Measurements from ENCODE around the gene FAM151B.
"Not testable (repeated sequence)": the region's sequence is repeated elsewhere in the genome, so short reads cannot be mapped to it uniquely, and the experiment has no call there.

FAM151B gene

DNA sequence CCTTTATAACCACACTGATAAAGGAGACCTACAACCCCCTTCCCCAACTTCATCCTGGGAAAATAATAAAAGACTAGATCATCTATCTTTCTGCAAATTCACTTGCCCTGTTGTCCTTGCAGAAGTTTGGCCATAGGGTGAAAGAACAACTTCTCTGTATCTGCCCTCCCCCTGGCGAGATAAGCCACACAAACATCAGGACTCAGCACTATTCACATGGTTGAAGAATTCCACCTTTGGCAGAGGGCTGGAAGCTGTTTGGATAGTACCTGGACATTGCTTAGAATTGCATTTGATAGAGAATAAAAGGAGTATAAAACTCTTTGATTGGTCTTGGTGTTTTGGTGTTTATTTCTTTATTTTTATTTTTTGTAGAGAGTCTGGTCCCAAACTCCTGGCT lies 16.9 kb downstream of the FAM151B start:
- no peak for DNase-seq (ENCODE audit: low spot score)

- no peak for DNase-seq (ENCODE audit: low spot score)
These were observed 19.8 kb downstream of the FAM151B start for GRCh38 chr5:80507663-80508062.

GRCh38 chr5:80508844-80509243 lies 20.9 kb downstream of the FAM151B start:
- DNase-seq (ENCODE audit: low spot score) = no peak

DNA sequence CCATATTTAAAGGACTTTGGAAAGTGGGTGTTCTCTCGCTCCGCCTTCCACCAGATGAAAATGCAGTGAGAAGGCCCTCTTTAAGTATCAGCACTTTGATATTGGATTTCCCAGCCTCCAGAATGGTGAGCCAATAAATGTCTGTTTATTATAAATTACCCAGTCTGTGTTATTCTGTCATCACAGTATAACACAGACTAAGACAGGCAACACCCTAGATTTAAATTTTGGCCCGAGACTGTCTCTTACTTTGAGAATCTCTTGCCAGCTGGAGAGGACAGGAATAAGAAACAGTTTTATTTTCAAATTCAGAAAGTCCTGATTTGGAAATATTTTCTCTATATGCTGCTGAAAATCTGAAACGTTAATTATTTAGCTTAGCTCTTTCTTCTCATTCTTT lies 21.5 kb downstream of the FAM151B start:
- no peak for DNase-seq (ENCODE audit: low spot score)

DNA sequence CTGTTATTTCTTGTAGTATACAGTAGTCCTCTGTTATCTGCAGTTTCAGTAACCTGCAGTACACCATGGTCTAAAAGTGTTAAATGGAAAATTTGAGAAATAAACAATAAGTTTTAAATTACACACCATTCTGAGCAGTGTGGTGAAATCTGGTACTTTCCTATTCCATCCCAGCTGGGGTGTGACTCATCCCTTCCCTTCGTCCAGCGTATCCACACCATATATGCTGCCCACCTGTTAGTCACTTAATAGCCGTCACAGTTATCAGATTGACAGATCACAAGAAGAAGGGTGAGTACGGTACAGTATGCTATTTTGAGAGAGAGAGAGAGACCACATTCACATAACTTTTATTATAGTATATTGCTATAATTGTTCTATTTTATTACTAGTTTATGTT lies 28.9 kb downstream of the FAM151B start:
- DNase-seq (ENCODE audit: low spot score) = peak; percentile 9

DNA sequence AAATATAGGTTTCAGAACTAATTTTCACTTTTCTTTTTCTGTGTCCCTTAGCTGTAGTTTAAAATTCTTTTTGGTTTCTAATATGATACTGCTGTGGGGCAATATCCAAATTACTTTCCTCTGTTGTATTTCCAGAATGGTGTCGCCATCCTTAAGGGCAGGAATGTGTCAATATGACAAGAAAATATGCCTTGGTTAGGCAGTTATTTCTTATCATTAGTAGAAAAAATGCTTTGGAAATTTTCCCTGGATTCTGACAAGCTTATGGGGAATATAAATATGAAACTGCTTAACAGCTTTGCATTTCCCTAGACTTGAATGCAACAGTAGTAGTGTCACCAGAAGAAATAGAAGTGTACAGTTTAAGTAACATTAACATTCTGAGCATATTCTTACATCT lies 52.8 kb downstream of the FAM151B start:
- no peak for DNase-seq (ENCODE audit: low spot score)

DNA sequence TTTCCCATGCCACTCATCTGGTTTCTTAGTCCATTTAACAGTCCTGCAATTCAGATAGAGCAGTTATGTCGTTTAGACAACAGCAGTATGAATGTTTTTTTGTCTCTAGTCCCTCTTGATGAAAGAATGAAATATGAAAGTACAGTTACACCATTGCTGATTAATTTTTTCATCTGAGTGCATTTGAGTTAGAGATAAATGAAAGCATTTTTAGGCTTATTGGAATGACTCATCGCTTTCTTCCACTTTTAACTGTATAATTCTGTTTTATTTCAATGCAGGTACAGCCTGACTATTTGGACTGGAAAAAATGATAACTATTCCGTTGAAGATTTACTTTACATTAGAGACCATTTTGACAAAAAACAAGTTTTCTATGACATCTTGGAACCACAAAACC lies 53.5 kb downstream of the FAM151B start:
- peak; percentile 0 for DNase-seq (ENCODE audit: low spot score)

DNA sequence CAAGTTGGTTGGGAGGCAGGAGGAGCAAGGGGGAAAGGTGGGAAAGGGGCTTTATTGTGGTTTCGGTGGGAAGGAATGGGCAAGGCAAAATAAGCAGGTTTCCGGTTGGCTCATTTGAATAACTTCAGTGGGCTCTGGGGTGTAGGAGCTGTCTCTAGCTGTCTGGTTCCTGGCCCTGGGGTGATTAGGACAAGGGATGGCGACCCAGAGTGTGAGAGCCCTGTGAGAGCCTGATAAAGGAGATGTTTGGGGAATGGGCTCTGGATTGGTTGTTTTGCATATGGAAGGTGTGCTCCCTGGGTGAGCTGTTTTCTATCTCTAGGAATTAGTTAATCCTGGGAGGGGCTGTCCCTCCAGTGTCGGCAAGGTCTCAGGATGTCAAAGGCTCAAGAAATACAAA lies 66.7 kb downstream of the FAM151B start:
- DNase-seq (ENCODE audit: low spot score) = no peak

GRCh38 chr5:80555099-80555498 lies 67.2 kb downstream of the FAM151B start:
- DNase-seq (ENCODE audit: low spot score) = no peak

GRCh38 chr5:80559244-80559643 lies 71.3 kb downstream of the FAM151B start:
- no peak for DNase-seq (ENCODE audit: low spot score)

GRCh38 chr5:80565330-80565729 lies 77.4 kb downstream of the FAM151B start:
- no peak for DNase-seq (ENCODE audit: low spot score)

- no peak for DNase-seq (ENCODE audit: low spot score)
These were observed 78.9 kb downstream of the FAM151B start for GRCh38 chr5:80566711-80567259.

GRCh38 chr5:80568251-80568650 lies 80.4 kb downstream of the FAM151B start:
- DNase-seq (ENCODE audit: low spot score) = no peak

DNA sequence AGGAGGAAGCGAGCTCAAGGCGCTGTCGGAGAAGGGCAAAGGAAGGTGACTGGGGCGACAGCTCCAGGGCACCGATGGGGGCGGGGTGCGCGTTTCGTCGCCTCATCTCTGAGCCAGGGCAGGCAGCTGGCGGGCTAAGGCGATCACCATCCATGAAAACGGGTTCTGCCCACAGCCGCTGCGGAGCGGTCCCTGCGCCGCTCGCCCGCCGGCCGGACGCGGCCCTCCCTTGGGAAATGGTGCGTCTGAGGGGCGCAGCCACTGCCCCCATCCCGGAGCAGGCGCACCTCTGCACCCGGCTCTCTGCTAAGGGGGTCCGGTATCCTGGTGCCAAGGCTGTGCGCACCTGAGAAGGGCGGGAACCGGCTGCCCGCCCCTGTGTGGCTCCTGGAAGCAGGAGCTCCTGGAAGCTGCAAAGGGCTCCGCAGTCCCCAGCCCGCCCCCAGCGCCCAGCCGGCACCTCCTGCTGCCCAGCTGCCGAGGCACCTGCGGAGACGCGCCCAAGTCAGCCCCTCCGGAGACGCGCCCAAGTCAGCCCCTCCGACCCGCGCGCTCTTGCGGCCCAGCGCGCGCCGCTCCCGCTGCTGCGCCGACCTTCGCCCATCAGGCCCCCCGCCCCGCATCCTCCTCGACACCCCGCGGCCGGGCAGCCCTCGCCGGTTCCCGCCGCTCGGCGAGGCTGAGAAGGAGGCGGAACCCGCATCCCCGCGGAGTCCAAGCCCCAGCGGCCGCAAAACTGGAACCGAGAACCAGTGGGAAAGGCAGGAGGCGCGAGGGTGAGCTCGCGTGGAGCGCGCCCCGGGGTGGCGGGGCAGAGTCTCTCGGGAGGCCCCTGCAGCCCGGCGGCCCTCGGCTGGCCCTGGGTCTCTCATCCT lies 81.4 kb downstream of the FAM151B start:
- no peak for DNase-seq (ENCODE audit: low spot score)

- DNase-seq (ENCODE audit: low spot score) = no peak
These were observed 82.3 kb downstream of the FAM151B start, which contains the start of gene ANKRD34B for GRCh38 chr5:80569961-80570786. Gene ANKRD34B (minus strand): TSS chr5:80570280. CDS start chr5:80560019, 10,261 bp downstream.

- DNase-seq (ENCODE audit: low spot score) = no peak
These were observed 85.2 kb downstream of the FAM151B start for GRCh38 chr5:80573062-80573461.

DNA sequence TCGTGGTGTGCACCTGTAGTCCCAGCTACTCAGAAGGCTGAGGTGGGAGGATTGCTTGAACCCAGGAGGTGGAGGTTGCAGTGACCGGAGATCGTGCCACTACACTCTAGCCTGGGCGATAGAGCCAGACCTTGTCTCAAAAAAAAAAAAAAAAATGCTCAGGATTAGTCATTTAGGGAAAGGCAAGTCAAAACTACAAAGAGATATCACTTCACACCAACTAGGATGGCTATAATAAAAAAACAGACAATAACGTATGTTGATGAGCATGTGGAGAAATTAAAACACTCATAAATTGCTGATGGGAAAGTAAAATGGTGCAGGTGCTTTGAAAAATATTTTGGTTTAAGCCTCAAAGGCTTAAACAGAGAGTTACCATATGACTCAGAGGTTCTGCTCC lies 88.5 kb downstream of the FAM151B start:
- no peak for DNase-seq (ENCODE audit: low spot score)

DNA sequence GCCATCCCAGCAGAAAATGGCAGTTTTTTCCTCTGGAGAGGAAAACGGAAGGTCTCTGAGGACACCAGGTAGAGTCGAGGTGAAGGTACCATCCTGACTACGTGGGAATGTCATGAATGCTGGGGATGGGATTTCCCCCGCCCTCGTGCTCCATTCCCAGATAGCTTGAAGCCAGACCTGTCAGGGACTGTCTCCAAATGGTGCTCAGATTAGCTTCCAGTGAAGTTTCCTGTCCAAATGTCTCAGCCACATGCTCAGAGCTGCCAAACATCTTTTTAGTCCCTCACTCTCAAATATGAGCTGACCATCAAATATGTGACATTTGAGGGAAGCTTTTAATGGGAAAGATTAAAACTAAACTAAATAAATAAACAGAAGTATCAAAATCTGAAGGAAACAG lies 89.8 kb downstream of the FAM151B start:
- no peak for DNase-seq (ENCODE audit: low spot score)

GRCh38 chr5:80579050-80579449 lies 91.2 kb downstream of the FAM151B start:
- no peak for DNase-seq (ENCODE audit: low spot score)

- not testable (repeated sequence) for DNase-seq (ENCODE audit: low spot score)
These were observed 92.4 kb downstream of the FAM151B start for GRCh38 chr5:80580291-80580690.

DNA sequence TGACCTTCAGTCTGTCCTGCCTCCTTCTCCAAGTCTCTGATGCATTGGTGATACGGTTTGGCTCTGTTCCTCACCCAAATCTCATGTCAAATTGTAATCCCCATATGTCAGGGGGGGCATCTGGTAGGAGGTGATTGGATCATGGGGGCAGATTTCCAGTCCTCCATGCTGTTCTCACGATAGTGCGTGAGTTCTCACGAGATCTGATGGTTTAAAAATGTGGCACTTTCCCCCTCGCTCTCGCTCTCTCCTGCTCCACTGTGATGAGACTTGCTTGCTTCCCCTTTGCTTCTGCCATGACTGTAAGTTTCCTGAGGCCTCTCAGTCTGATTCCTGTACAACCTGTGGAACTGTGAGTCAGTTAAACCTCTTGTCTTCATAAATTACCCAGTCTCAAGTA lies 96.9 kb downstream of the FAM151B start:
- no peak for DNase-seq (ENCODE audit: low spot score)

- no peak for DNase-seq (ENCODE audit: low spot score)
These were observed 101.1 kb downstream of the FAM151B start for GRCh38 chr5:80588858-80589540.

Measured in COLO829 (cell line).